ENCODE measurements around the gene UTS2B. TPM values are rescaled to one million over a fixed set of nuclear protein-coding genes. Genes with fewer than 3 reads are reported as not detected.
A peak's percentile ranks its signal among the peaks of the same experiment; 100 is the strongest.

The UTS2B gene
- total and polyA plus RNA-seq, 2 of the 4 experiments (the other 2 are of a cell fraction): 0.72 to 0.79 TPM

DNA sequence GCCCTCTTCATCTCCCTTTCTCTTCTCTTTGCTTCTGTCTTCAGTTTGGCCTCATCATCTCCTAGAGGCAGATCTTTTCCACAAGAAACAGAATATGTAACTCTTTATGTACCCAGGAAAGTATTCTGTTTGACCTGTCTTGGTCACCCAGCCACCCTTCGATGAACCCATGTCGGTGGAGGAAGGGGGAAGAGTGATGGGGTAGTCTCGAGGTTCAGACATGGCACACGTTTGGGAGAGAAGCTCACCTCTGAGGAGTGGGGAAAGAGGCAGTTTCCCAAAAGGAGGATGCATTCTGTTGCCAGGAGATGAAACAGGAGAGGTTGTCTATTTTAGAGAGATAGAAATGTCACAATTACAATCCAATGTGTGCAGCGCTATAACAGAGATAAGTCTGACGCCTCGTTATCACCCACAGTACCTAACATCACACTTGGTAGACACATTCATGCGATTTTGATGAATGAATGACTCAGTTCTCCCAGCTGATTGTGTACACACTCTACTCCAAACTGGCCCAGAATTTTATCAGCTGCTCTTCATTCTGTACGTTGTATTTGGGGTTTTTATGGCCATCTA is 1.9 kb downstream of the UTS2B start:
- no peaks in the 10 kb centered on the region for H3K36me3 ChIP-seq (ENCODE audit: control insufficient read depth, insufficient read depth, low read length)
- ChIA-PET POLR2A (ENCODE audit: unreplicated experiment) (no interaction called here), CTCF (no interaction called here)
- H4K8ac ChIP-seq (ENCODE audit: low read depth in 2 of 2, low read length in 2 of 2): peak overlapping the region; percentile 75 to 91
- H3K56ac ChIP-seq (ENCODE audit: extremely low read depth, insufficient read depth, low read length): peak overlapping the region; percentile 100; the same call in 1 of the 2 replicates
- H2AK9ac ChIP-seq (replicated peaks; ENCODE audit: low read depth, low read length, poor library complexity): peak overlapping the region; percentile 95
- peak overlapping the region; percentile 70 for H2BK20ac ChIP-seq (ENCODE audit: low read depth, low read length)
- no TSS peak for BruUV-seq (replicated peaks)
- peak overlapping the region; percentile 93 for H3K4me2 ChIP-seq (ENCODE audit: low read depth, low read length)
- H3K79me1 ChIP-seq (ENCODE audit: low read depth in 1 of 2, low read length in 2 of 2): peaks cover 6 to 33% of the 10 kb centered on the region in 2 experiments
- peak overlapping the region; percentile 93 for H2BK15ac ChIP-seq (ENCODE audit: low read depth, low read length)
- peak overlapping the region; percentile 100 for H3K9ac ChIP-seq (ENCODE audit: low read depth, low read length)
- H3K9me3 ChIP-seq (ENCODE audit: control insufficient read depth, insufficient read depth, low read length): no peaks in the 10 kb centered on the region
- peak overlapping the region; percentile 90 for H3K4ac ChIP-seq (ENCODE audit: low read depth, low read length)
- peak overlapping the region; percentile 78; the same call in 1 of the 2 replicates for H2AK5ac ChIP-seq (ENCODE audit: low read depth, low read length)
- in situ Hi-C loops (cut with MboI; ENCODE audit: low sequenced_read_pairs): loop anchor here (25.0 kb wide), 1 partner anchor 1559 kb away; no protein-coding TSS in a partner anchor
- peaks cover 18% of the 10 kb centered on the region for H3K4me1 ChIP-seq (ENCODE audit: control insufficient read depth, insufficient read depth, low read length)
- peak overlapping the region; percentile 89 for H2AFZ ChIP-seq (replicated peaks; ENCODE audit: low read length, poor library complexity)
- H2BK120ac ChIP-seq (ENCODE audit: low read depth, low read length): peak overlapping the region; percentile 86
- peak overlapping the region; percentile 90 for H3K23ac ChIP-seq (ENCODE audit: low read depth, low read length)
- no peak for DNase-seq
- H3K9me1 ChIP-seq (ENCODE audit: insufficient read depth, low read length): peaks cover 6% of the 10 kb centered on the region; the same call in 1 of the 2 replicates
- peak overlapping the region; percentile 71 for H3K14ac ChIP-seq (replicated peaks; ENCODE audit: low read depth, low read length)
- no peaks in the 10 kb centered on the region for H3K27me3 ChIP-seq (ENCODE audit: control insufficient read depth, insufficient read depth, low read length)
- H2BK5ac ChIP-seq (ENCODE audit: low read depth, low read length, poor library complexity, severe bottlenecking): peak overlapping the region; percentile 99
- intact Hi-C loops (cut with micrococcal nuclease): loop anchor here (2.0 to 5.0 kb wide), 4 partner anchors 90 to 446 kb away; no protein-coding TSS in a partner anchor
- H4K20me1 ChIP-seq (ENCODE audit: insufficient read depth, low read length): peaks cover 3% of the 10 kb centered on the region; the same call in 1 of the 2 replicates
- dilution Hi-C loops (cut with HindIII; ENCODE audit: low sequenced_read_pairs, unreplicated experiment): no loop called here
- H3K27ac ChIP-seq (ENCODE audit: insufficient read depth, low read length): peak overlapping the region; percentile 100
- TF ChIP-seq RAD21 (IDR thresholded peaks at IDR 0.05; ENCODE audit: low read length) (no peak), BHLHE40 (IDR thresholded peaks at IDR 0.05; ENCODE audit: low read depth, low read length) (peak; percentile 67), MXI1 (IDR thresholded peaks at IDR 0.05; ENCODE audit: borderline replicate concordance, low read depth, low read length) (no peak)
- 49% methylated on average over 3 of the region's 9 CpGs; no CpG with 5 or more reads in 1 of the 2 experiments for WGBS, 2 experiments (ENCODE audit: extremely low coverage in 2 of 2, insufficient read length in 1 of 2)
- peak overlapping the region; percentile 85 for H4K91ac ChIP-seq (ENCODE audit: insufficient read depth, low read depth, low read length)
- H3K18ac ChIP-seq (ENCODE audit: low read depth, low read length): peak overlapping the region; percentile 71
- no peak for ATAC-seq (ENCODE audit: low read depth)
- peak overlapping the region; percentile 91 for H4K5ac ChIP-seq (ENCODE audit: low read depth, low read length)
- peak overlapping the region; percentile 86 for H3K4me3 ChIP-seq (ENCODE audit: insufficient read depth, low read depth, low read length)

All from IMR-90 (cell line).